HG03442 (cell line): ENCODE measurements around the gene PRAF2.
A peak's percentile ranks its signal among the peaks of the same experiment; 100 is the strongest.

Source experiments
- ATAC-seq: cut with Tn5 transposase; IDR thresholded peaks from one replicate; pipeline ENCODE4 v1.9.1; 2021; ENCODE audit warnings: mild to moderate bottlenecking, moderate library complexity; ENCODE audit not compliant: unreplicated experiment

PRAF2 gene

DNA sequence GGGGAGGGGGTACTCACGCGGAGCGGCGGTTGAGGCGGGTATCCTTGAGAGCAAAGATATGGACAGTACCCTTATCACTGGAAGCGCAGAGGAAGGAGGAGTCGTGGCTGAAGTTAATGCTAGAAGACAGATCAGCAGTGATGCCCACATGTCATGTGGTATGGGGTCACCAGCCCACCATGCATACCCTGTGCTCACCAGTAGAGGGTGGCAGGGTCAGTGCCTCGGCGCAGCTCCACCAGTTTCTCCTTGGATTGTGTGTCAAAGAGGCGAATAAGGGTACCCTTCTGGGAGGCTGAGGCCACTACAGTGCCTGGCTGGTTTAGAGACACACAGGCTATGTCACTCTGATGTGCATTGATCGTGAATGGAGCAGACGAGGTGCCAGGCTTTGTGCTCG is 1.5 kb upstream of the PRAF2 start:
- no peak for ATAC-seq

- ATAC-seq = no peak
Observed at GRCh38 chrX:49072712-49073095, 1.1 kb downstream of the PRAF2 start.

- no peak for ATAC-seq
Observed at GRCh38 chrX:49071877-49072711, 1.7 kb downstream of the PRAF2 start.

- ATAC-seq = no peak
Observed at GRCh38 chrX:49070988-49071387, 2.8 kb downstream of the PRAF2 start.

GRCh38 chrX:49069038-49069437 is 4.8 kb downstream of the PRAF2 start:
- no peak for ATAC-seq

- no peak for ATAC-seq
Observed at GRCh38 chrX:49067285-49068120, 6.3 kb downstream of the PRAF2 start.

- no peak for ATAC-seq
Observed at GRCh38 chrX:49066690-49067089, 7.1 kb downstream of the PRAF2 start.

DNA sequence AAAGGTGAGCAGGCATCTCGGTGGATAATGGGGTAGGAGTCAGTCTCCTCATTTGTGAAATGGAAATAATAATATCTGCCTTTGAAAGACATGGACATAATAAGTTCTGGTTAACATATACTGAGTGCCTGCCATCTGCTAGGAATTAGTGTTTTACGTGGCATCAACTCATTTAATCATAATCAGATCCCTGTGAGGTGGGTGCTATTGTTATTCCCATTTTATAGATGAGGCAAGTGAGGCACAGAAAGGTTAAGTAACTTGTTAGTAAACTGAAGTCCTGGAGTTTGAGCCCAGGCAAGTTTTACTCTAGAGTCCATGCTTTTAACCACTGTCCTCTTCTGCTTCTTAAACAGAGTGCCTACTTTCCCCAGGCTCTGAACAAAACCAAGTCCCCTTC is 7.5 kb downstream of the PRAF2 start:
- no peak for ATAC-seq

DNA sequence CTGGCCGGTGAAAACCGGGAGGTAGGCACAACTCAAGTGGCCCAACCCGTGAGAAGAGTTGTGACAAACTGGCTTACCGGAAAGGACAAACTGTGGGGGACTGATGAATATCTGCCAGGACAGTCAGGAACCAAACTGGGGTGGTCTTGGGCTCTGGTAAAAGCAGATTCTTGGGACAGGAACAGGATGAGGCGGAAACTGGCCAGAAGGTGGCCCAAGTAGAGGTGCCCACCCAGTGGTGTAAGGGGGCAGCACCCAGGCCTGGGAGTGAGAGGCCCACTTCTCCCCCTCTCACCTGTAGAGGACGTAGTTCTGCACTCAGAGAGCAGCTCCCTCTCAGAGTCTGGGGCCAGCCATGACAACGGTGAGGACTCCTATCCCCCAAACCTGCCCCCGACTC is 9.1 kb downstream of the PRAF2 start:
- no peak for ATAC-seq

- ATAC-seq = no peak
Observed at GRCh38 chrX:49064303-49064702, 9.5 kb downstream of the PRAF2 start.

DNA sequence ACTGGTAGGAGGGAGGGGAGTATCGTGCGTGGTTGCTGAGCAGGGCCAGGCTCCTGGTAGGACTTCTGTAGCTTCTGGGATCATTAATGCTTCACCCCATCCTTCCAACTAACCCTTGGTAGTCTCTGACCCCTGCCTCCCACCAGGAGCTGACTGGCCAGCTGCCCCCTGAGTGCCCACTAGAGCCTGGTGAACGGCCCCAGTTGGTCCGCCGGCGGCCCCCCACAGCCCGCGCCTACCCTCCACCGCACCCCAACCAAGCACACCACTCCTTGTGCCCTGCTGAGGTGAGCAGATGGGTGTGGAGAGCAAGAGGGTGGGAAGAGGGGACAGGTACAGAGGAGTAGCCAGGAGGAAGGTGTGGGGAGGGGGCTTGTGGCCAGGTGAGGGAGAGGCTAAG is 10.1 kb downstream of the PRAF2 start:
- no peak for ATAC-seq

DNA sequence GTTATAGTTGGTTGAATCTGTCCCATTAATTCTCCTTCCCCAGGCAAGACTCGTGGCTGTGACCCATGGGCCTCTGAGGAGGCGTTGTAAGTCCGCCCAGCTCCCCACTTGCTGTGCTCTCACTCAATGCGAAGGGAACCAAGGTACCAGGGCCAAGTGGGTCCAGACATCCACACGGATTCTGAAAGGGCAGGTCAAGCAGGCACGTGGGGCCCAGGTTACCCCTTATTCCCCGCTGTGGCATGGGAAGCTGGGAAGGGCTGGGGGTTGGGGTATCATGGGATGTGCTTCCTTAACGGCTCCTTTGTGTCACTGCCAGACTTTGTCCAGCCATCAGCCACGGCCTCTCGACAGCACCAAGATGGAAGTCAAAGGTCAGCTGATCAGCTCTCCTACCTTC is 11.9 kb downstream of the PRAF2 start:
- no peak for ATAC-seq

- no peak for ATAC-seq
Observed at GRCh38 chrX:49061490-49061889, 12.3 kb downstream of the PRAF2 start.

DNA sequence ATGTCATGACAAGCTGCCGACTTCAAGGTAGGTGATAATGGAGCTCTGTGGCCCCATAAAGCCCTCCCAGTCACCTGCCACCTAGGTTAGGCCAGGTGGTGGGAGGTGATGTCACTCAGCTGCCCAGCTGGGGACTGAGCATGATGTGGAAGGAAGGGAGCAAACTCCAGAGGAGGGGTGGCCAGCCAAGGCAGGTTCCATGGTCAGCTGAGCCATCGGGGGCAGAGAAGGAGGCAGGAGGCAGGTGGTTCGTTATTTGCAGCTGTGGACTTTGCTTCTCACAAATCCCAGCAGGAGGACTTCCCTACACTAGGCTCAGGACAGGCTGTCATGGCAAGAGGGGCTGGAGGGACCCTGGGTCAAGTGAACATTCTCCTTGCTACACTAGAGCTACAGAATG is 12.9 kb downstream of the PRAF2 start:
- no peak for ATAC-seq

DNA sequence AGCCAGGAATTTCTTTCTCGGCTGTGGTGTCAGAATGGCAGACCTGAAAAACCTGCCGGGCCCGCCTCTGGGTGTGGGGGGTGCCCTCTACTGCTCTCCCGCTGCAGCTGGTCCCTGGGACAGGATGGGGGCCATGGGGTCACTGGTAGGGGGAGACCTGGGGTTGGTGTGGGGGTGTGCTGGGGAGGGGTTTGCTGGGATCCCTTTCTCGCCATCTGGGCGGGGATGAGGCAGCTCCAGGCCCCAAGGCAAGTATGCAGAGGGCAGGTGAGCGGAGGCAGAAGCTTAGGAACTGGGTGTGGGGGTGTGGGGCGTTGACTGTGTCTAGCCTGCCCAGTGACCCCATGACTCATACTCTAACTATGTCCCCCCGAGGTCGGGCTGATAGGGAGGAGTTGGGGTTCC is 14.1 kb downstream of the PRAF2 start:
- no peak for ATAC-seq

GRCh38 chrX:49059201-49059600 is 14.6 kb downstream of the PRAF2 start:
- ATAC-seq = no peak

DNA sequence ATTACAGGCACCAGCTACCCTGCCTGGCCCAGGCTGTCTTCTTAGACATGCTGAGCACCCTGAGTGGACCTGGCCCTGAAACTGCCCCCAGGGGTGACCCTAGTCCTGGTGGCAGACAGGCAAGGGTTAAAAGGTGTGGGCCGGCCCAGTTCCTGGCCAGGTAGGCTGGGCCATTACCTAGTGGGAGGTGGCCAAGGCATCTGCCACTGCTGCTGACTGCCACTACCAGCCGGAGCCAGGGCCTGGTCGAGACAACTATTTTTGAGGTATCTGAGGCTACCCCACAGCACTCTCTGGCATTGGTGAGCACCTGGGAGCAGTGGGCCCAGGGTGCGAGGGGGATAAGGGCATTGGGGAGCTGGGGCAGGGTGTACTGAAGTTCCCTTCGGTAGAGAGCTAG is 15.0 kb downstream of the PRAF2 start, which contains the start of gene CCDC120:
Gene CCDC120, plus strand, starts transcription at position 206 of the 400 bp plus-strand sequence. CDS start 3,043 bp downstream, outside the sequence.
- no peak for ATAC-seq

DNA sequence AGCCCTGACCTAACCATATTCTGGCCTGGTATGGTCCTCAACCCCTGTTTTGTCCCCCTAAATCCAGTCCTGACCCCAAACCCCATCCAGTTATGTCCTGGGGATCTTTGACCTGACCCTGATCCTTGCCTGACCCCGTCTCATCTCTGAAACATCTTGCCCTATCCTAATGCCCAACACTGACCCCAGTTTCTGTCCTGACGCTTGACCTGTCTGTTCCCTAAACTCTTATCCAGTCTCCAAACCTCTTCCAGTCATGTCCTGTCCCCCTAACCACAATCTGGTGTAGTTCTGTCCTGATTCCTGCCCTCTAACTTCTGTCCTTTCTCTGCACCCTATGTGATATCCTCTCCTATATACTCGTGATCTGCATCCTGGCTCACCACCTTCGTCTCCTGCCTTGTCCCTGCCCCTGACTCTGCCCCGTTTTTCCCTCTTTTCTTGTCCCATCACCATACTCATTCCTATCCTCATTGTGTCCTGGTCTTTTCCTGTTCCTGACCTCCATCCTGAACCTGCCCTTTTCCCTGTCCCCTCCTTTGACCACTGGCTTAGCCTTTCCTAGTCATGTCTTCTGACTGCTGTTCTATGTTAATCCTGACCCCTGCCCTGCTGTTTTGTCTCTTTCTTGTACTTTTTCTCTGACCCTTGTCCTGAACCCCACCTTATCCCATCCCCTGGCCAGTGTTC is 19.6 kb downstream of the PRAF2 start:
- no peak for ATAC-seq

GRCh38 chrX:49053223-49054072 is 20.4 kb downstream of the PRAF2 start:
- ATAC-seq = peak; percentile 55

DNA sequence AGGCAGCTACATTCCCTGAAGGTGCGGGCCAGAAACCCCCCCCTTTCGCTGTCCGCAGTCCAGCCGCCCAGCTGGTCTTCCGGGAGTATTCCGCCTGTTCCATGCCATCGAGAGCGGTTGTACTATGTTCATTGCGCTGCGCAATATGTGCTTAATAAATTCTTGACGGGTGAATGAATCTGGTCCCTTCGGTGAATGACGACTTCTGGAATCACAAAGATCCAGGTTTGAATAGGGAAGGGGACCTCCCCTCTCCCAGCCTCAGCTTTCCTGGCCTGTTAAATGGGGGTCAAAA is 29.9 kb downstream of the PRAF2 start:
- ATAC-seq = no peak
